Activated T-cell treated with anti-CD3 and anti-CD28 coated beads, Interleukin-2, amount 50 U/mL, for 4 hours (primary cell): ENCODE data around the gene ARHGEF37. TPM values are rescaled to one million over a fixed set of nuclear protein-coding genes. Genes with fewer than 3 reads are reported as not detected.
"Not testable (repeated sequence)": the region's sequence is repeated elsewhere in the genome, so short reads cannot be mapped to it uniquely, and the experiment has no call there.

Experiments
- ATAC-seq, 2 donors: fragments of 200-7000 bp; cut with Tn5 transposase; one replicate each; pipeline ENCODE4 v1.10.0; 2021
- DNase-seq: peaks from one replicate; pipeline ENCODE4 v3.0.0-alpha.2; 2020
- H3K27me3 Mint-ChIP-seq: one replicate; pipeline ENCODE4 v1.8.0; 2021; ENCODE audit warnings: low read depth, mixed read lengths
- H3K36me3 Mint-ChIP-seq: one replicate; pipeline ENCODE4 v1.8.0; 2022; ENCODE audit warnings: mixed read lengths; ENCODE audit not compliant: insufficient read depth
- H3K4me1 Mint-ChIP-seq: one replicate; pipeline ENCODE4 v1.8.0; 2021; ENCODE audit warnings: low read depth, mixed read lengths
- H3K4me3 Mint-ChIP-seq: one replicate; pipeline ENCODE4 v1.8.0; 2021; ENCODE audit warnings: mild to moderate bottlenecking, moderate library complexity, mixed read lengths
- H3K9me3 Mint-ChIP-seq: one replicate; pipeline ENCODE4 v1.8.0; 2021; ENCODE audit warnings: mixed read lengths
- total RNA-seq, 3 donors: library from RNA; stranded (reverse); gene quantifications; one replicate each; pipeline ENCODE4 v1.2.1, GENCODE V29; 2021

Gene ARHGEF37
- total RNA-seq, 3 donors from 2014 or later: 0.08 to 0.53 (median 0.52) TPM

DNA sequence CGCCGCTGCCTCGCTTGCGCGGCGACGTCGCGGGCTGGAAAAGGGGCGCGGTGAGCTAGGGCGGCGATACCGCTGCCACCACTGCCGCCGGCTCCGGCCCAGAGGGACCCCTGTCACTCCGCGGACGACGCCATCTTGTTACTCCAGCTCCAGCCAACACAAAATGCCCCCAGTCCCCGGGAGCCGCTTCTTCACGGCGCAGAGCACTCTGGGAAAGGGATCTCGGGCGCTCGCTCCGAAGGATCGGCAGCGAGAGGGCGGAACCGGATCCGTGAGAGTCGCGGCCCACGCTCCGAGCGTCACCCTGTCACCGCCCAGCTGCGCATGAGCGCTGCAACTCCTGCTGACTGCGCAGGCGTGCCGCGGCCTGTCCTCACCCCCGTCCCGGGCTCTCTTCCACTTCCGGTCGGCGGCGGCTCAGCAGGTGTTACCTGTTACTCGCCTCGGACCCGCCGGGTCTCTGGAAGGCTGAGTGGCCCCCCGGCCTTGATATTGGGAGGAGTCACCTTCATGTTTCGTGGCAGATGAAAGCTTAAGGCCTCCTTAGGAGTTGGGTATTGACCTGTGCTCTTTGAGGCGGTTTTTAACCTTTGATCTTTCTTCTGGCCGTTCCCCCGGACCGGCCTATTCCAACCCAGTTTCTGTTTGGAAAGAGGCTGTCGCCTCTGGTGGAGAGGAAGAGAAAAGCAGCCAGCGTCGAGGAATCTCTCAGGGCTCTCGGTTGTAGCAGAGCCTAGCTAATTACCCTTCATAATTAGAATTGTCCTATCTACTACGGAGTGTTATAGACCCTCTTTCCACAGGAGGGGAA is 29.9 kb upstream of the ARHGEF37 start, which contains the start of gene CSNK1A1:
TSS of gene CSNK1A1 (minus strand) at position 213 of the 811 bp plus-strand sequence. CDS start 475 bp downstream, outside the sequence.
- H3K4me1 Mint-ChIP-seq: peaks cover 31% of the 10 kb centered on the region
- DNase-seq: peak; percentile 99
- H3K9me3 Mint-ChIP-seq: no peaks in the 10 kb centered on the region
- H3K27me3 Mint-ChIP-seq: no peaks in the 10 kb centered on the region
- peak; percentile 86 to 90 for ATAC-seq
- peak within 1 kb of the TSS; percentile 99 for H3K4me3 Mint-ChIP-seq
- H3K36me3 Mint-ChIP-seq: peaks cover 32% of the 10 kb centered on the region

DNA sequence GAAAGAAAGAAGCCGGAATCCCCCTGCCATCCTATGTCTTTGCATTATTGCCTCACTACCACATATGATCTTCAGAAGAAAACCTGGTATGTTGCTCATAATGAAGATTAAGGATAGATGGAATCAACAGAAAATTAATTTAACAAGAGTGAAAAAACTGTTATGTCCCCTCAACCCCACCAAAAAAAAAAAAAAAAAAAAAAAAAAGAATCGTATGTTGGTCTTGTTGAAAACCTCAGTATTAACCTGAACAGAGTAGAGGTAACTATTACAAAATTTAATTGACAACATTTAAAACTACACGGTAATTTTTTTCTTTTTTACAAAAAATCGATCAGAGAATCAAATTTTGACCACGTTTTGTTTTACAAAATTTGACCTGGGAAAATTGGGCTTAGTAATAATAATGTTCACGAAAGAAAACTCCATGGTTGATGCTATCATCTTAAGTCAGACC is 29.2 kb upstream of the ARHGEF37 start:
- peaks cover 24% of the 10 kb centered on the region for H3K4me1 Mint-ChIP-seq
- DNase-seq: no peak
- H3K27me3 Mint-ChIP-seq: no peaks in the 10 kb centered on the region
- peaks cover 26% of the 10 kb centered on the region for H3K36me3 Mint-ChIP-seq
- peak overlapping the region; percentile 99 for H3K4me3 Mint-ChIP-seq
- no peak for ATAC-seq
- no peaks in the 10 kb centered on the region for H3K9me3 Mint-ChIP-seq

DNA sequence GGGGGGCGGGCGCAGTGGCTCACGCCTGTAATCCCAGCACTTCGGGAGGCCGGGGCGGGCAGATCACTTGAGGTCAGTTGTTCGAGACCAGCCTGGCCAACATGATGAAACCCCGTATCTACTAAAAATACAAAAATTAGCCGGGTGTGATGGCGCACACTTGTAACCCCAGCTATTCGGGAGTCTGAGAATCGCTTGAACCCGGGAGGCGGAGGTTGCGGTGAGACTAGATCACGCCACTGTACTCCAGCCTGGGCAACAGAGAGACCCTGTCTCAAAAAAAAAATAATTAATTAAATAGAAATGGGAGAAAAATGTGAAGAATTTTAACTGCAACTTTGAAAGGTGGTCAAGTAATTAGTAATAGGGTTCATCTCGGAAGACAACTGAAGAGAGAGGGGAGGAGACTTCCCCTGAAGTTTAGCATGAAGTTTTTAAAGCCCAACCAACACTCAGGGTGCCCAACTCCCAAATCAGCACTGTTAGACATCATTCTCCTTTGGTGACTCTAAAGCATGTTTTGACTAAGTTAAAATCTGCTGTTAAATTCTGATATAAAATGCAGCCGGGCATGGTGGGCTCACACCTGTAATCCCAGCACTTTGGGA is 28.6 kb upstream of the ARHGEF37 start:
- peak overlapping the region; percentile 16 for H3K4me3 Mint-ChIP-seq
- no peaks in the 10 kb centered on the region for H3K9me3 Mint-ChIP-seq
- no peak for DNase-seq
- H3K36me3 Mint-ChIP-seq: peaks cover 22% of the 10 kb centered on the region
- H3K4me1 Mint-ChIP-seq: peaks cover 18% of the 10 kb centered on the region
- no peaks in the 10 kb centered on the region for H3K27me3 Mint-ChIP-seq
- ATAC-seq: no peak

DNA sequence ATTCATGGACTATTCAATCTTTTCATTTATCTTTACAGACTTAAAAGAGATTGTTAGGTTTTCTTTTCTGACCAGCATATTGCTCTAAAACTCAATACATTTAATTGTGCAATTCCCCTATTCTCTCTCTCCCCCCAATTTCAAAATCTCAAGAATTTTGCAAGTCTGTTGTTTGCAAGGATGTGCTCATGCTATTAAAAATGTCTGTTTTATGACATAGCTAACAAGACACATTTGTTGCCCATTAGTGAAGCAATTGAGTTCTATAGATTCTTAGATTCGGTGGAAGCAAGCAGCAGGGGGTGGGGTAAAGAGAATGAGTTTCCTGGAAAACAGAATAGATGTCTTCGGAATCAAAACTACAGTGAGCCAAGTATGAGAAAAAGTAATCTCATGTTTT is 21.6 kb upstream of the ARHGEF37 start:
- ATAC-seq (no peak), DNase-seq (no peak)
- H3K9me3 Mint-ChIP-seq: no peaks in the 10 kb centered on the region

DNA sequence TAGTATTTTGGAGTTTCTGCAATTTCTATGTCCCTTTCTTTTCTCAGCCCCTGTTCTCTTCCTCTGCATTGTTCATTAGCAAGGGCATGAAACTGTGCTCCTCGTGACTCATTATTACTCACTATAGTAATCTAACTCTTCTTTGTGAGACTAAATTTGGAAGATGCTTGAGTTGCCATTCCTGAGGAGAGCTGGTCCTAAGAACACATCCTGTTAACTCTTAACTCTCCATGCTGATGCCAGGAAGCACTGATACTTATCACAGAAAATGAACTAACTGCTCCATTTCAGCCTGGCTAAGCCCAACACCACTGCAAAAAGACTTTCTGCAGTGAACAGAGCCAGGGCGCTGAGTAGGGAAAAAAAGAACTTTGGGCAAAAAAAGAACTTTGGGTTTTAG is 19.4 kb upstream of the ARHGEF37 start:
- Mint-ChIP-seq H3K4me1 (peaks cover 21% of the 10 kb centered on the region), H3K4me3 (no peak overlapping the region), H3K9me3 (no peaks in the 10 kb centered on the region), H3K27me3 (no peaks in the 10 kb centered on the region), H3K36me3 (no peaks in the 10 kb centered on the region)
- DNase-seq (no peak), ATAC-seq (peak; percentile 93 to 97)

More for the DNA sequence above, 21.6 kb upstream of the ARHGEF37 start:
- no peak overlapping the region for H3K4me3 Mint-ChIP-seq
- H3K27me3 Mint-ChIP-seq: no peaks in the 10 kb centered on the region
- H3K36me3 Mint-ChIP-seq: no peaks in the 10 kb centered on the region
- peaks cover 21% of the 10 kb centered on the region for H3K4me1 Mint-ChIP-seq

- DNase-seq (no peak), ATAC-seq (no peak)
- H3K4me1 Mint-ChIP-seq: peaks cover 21% of the 10 kb centered on the region
- no peak overlapping the region for H3K4me3 Mint-ChIP-seq
- no peaks in the 10 kb centered on the region for H3K27me3 Mint-ChIP-seq
- no peaks in the 10 kb centered on the region for H3K9me3 Mint-ChIP-seq
- no peaks in the 10 kb centered on the region for H3K36me3 Mint-ChIP-seq
These were observed 17.8 kb upstream of the ARHGEF37 start for GRCh38 chr5:149563466-149563865.

GRCh38 chr5:149564542-149565140 is 16.7 kb upstream of the ARHGEF37 start:
- H3K4me1 Mint-ChIP-seq: peaks cover 21% of the 10 kb centered on the region
- peak; percentile 80 to 88 for ATAC-seq
- H3K9me3 Mint-ChIP-seq, H3K36me3 Mint-ChIP-seq, DNase-seq, H3K4me3 Mint-ChIP-seq, H3K27me3 Mint-ChIP-seq: not testable (repeated sequence)

DNA sequence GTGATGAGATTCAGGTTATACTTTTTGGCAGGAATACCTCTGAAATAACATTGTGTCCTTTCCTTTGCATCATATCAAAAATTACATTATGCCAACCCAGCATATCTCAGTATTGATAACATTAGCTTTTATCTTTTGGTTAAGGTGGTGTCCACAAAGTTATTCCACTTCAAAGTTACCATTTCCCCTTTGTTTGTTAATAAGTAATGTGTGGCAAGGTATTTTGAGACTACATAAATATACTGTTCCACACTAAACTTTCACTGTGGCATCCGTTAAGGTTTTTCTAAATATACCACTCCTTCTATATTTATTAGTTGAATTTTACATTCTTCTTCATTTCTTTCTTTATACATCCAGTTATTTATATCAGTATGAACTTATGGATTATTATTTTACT is 14.1 kb upstream of the ARHGEF37 start:
- DNase-seq (no peak), ATAC-seq (no peak)
- Mint-ChIP-seq H3K4me3 (no peak overlapping the region), H3K9me3 (no peaks in the 10 kb centered on the region), H3K36me3 (no peaks in the 10 kb centered on the region), H3K4me1 (peaks cover 11% of the 10 kb centered on the region), H3K27me3 (no peaks in the 10 kb centered on the region)

DNA sequence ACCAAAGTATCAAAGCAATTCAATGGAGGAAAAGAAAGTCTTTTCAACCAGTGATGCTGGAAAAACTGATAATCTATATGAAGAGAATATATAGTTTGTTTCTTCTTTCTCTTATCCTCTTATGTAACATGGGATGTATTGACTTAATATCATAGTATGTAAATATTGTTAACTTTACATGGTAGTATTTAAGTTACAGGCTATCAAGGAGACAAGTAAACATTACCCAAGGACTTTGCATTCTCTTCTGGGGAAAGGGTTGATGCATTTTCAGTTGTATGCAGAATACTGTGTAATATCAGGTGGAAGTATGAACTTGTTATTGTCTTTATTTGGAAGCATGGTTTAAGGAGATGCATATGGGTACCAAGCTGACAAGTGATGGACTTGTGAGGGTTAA is 9.1 kb upstream of the ARHGEF37 start:
- no peaks in the 10 kb centered on the region for H3K36me3 Mint-ChIP-seq
- no peak for DNase-seq
- ATAC-seq: no peak
- H3K4me1 Mint-ChIP-seq: peaks cover 9% of the 10 kb centered on the region
- no peaks in the 10 kb centered on the region for H3K9me3 Mint-ChIP-seq
- H3K27me3 Mint-ChIP-seq: no peaks in the 10 kb centered on the region
- no peak overlapping the region for H3K4me3 Mint-ChIP-seq

DNA sequence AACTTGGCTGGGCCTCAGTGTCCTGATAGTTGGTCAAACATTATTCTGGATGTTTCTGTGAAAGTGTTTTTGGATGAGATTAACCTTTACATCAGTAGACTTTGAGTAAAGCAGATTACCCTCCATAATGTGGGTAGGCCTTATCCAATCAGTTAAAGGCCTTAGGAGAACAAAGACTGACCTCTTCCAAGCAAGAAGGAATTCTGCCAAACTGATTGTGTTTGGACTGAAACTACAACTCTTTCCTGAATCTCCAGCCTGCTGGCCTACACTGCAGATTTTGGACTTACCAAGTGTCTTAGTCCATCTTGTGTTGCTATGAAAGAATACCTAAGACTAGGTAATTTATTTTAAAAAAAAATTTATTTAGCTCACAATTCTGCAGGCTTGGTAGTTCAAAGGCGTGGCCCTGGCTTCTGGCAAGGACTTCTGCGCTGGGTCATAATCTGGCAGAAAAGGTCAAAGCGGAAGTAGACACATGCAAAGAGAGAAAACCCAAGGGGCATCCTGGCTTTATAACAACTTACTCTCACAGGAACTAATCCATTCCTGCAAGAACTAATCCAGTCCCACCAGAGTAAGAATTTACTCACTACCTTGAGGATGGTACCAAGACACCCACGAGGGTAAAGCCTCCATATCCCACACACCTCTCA is 8.6 kb upstream of the ARHGEF37 start:
- ATAC-seq (no peak), DNase-seq (no peak)
- no peaks in the 10 kb centered on the region for H3K9me3 Mint-ChIP-seq
- H3K4me3 Mint-ChIP-seq: no peak overlapping the region
- H3K4me1 Mint-ChIP-seq: peaks cover 9% of the 10 kb centered on the region
- H3K27me3 Mint-ChIP-seq: no peaks in the 10 kb centered on the region
- no peaks in the 10 kb centered on the region for H3K36me3 Mint-ChIP-seq

- DNase-seq: no peak
- ATAC-seq: no peak
- Mint-ChIP-seq H3K4me1 (peaks cover 9% of the 10 kb centered on the region), H3K36me3 (no peaks in the 10 kb centered on the region), H3K9me3 (no peaks in the 10 kb centered on the region), H3K4me3 (no peak overlapping the region), H3K27me3 (peaks cover under 1% of the 10 kb centered on the region)
These were observed 6.2 kb upstream of the ARHGEF37 start for GRCh38 chr5:149575131-149575530.

DNA sequence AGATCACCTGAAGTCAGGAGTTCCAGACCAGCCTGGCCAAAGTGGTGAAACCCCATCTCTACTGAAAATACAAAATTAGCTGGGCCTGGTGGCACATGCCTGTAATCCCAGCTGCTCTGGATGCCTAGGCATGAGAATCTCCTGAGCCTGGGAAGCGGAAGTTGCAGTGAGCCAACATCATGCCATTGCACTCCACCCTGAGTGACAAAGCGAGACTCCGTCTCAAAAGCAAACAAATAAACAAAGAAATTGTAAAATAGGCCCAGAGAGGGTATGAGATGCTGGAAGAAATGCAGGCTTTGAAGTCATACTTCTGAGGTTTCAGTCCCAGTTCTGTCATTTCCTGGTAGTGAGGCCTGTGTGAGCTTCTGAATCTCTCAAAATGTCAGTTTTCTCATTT is 5.3 kb upstream of the ARHGEF37 start:
- H3K4me3 Mint-ChIP-seq: no peak overlapping the region
- H3K27me3 Mint-ChIP-seq: peaks cover 5% of the 10 kb centered on the region
- peak; percentile 82 to 90 for ATAC-seq
- no peaks in the 10 kb centered on the region for H3K9me3 Mint-ChIP-seq
- no peak for DNase-seq
- H3K36me3 Mint-ChIP-seq: no peaks in the 10 kb centered on the region
- H3K4me1 Mint-ChIP-seq: peaks cover 13% of the 10 kb centered on the region

- Mint-ChIP-seq H3K4me3 (no peak overlapping the region), H3K9me3 (no peaks in the 10 kb centered on the region), H3K36me3 (no peaks in the 10 kb centered on the region), H3K4me1 (peaks cover 13% of the 10 kb centered on the region), H3K27me3 (peaks cover 5% of the 10 kb centered on the region)
- DNase-seq: no peak
- ATAC-seq: no peak
These were observed 2.4 kb upstream of the ARHGEF37 start for GRCh38 chr5:149578896-149579295.

DNA sequence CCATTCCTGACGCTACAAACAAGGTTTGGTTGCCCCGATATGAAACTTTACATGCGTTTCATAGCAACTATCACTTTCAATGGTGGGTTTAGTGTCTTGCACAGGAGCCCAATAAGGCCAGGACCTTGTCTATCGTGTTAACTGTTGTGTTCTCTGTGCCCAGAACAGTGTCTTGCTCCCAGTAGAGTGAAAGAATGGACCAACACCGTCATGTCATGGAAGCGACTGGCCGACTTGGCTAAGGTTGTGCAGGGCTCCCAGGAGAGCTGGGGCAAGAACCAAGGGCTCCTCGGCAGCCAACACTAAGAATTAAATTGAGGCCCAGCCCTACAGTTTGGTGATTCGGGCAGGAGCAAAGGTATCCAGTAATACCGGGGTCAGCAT is 498 bp upstream of the ARHGEF37 start:
- peak; percentile 15 to 19 for ATAC-seq
- Mint-ChIP-seq H3K4me3 (peak overlapping the region; percentile 74), H3K4me1 (peaks cover 12% of the 10 kb centered on the region), H3K27me3 (peaks cover 5% of the 10 kb centered on the region), H3K36me3 (no peaks in the 10 kb centered on the region), H3K9me3 (no peaks in the 10 kb centered on the region)
- no peak for DNase-seq
